Testis (tissue), 2 donors: ENCODE data around the gene XPC.

Source experiments
- CTCF ChIP-seq, 3 experiments: fragments of 450-650 bp in 2 of 3; fragments of 200-600 bp in 1 of 3; sonication (generic) in 1 of 3; IDR thresholded peaks; one replicate each; pipeline ENCODE4 v1.5.1; 2016 to 2019; ENCODE audit warnings: antibody characterized with exemption in 3 of 3, mild to moderate bottlenecking in 2 of 3, moderate library complexity in 1 of 3
- POLR2A ChIP-seq: fragments of 450-650 bp; IDR thresholded peaks from one replicate; pipeline ENCODE4 v1.6.1; 2017; ENCODE audit warnings: antibody characterized with exemption, mild to moderate bottlenecking, moderate library complexity

- no peak for TF ChIP-seq CTCF (IDR thresholded peaks at IDR 0.05)
- TF ChIP-seq POLR2A, result no peak
Observed at GRCh38 chr3:14206548-14207177, 28.3 kb upstream of the XPC start.
